ENCODE results near the gene FLYWCH1.

Gene FLYWCH1

DNA sequence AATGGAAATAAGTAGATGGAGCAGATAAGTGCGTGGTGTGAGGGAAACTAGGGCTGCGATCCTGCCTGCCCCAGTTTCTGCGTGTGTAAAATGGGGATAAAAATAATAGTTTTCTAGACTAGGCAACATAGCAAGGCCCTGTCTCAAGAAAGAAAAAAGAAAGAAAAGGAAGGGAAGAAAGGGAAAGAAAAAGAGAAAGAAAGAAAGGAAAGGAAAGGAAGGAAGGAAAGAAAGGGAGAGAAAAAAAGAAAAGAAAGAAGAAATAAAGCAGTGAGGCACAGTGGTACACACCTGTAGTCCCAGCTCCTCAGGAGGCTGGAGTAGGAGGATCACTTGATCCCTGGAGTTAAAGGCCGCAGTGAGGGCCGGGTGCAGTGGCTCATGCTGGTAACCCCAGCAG, 70.7 kb downstream of the FLYWCH1 start:
- no peak for DNase-seq (ENCODE audit: low read depth in 1 of 2, low spot score in 1 of 2)

DNA sequence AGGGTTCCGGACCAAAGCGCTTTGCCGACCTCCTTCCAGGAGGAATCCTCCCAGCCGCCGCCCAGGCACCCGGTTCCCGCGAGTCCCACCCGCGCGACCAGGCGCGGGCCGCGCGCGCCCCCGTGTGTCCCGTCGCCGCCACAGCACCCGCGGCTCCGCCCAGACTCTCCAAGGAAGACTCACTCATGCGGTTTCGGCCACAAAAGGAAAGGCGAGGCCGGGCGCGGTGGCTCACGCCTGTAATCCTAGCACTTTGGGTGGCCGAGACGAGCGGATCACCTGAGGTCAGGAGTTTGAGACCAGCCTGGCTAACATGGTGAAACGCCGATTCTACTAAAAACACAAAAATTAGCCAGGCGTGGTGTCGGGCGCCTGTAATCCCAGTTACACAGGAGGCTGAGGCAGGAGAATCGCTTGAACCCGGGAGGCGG, 72.0 kb downstream of the FLYWCH1 start:
- peak; percentile 49 to 60 for DNase-seq (ENCODE audit: low read depth in 1 of 2, low spot score in 1 of 2)

DNA sequence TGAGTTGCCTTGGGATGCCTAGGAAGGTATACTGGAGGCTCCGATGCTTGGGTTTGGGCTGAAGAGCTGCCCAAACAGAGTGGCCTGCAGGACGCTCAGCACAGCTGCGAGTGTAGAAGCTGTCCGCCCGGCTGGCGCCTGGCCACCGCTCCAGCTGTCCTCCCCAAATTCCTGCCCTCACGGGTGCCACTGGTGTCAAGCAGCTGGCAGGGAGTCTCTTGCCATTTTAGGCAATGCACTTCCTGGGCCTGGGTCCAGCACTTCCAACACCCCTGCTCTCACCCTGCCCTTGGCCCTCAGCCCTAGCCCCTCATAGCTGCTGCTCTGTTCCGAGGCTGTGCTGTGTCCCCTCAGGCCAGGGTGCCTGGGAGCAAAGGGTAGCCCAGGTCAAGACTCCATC, 73.7 kb downstream of the FLYWCH1 start:
- no peak for DNase-seq (ENCODE audit: low read depth in 1 of 2, low spot score in 1 of 2)

DNA sequence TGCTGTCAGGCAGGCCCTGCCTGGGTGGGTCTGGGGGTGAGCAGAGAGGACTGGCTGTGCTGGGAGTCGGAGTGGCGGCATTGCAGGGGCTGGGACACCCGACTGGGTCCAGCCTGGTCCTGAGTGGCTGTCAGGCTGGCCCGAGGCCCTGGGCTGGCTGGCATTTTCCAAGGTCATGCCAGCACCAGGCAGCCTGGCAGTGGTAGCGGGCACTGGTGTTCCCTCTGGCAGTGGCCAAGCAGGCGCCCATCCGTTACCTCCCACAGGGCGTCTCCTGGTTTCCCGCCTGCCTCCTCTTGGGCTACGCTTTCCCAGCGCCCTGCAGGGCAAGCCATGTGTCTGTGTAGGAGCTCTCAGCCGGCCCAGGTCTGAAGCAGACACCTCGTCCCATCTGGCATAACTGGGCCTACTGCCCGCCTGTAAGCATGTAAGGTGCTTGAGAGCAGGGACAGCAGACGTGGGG, 74.2 kb downstream of the FLYWCH1 start:
- DNase-seq (ENCODE audit: low read depth in 1 of 2, low spot score in 1 of 2): no peak

DNA sequence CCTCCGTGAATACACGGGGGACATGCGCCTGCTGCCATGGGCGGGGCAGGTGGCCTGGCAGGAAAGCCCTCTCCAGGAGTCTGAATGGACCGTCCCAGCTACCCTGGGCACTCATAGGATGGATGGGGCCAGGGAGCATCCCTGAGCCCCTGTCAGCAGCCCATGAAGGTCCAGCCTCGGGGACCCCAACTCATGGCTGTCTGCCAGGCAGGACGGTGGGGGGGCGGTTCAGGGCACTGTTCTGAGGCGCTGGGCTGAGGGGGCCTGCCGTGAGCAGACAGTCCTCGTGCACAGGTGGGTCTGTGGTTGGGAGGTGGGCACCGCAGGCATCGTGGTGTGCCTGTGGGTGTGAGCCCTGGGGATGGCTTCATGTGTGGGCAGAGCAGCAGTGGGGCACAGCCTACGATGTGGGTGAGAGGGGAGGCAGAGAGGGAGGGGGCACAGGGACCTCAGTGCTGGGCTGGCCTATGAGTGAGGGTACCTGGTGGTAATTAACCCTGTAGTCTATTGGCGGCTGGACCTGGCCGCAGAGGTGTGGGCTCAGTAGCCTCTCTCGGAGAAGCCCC, 75.0 kb downstream of the FLYWCH1 start:
- DNase-seq (ENCODE audit: low read depth in 1 of 2, low spot score in 1 of 2): no peak

DNA sequence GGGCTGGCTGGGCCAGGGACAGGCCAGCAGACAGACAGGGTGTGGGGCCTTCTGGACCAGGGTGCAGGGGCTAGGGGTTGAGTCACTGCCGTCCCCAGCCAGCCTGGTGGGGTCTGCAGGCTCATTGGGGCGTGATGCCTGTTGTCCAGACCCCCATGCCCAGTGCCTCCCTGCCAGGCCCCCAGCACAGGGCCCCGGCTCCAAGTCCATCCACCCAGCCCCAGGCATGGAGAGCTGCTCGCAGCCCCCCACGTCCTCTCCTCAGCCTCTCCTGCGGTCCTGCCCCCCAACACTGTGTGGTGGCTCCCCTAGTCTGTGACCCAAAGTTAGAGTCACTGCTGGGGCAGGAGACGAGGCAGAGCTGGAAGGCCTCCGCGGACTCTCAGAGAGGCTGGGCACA, 75.6 kb downstream of the FLYWCH1 start:
- DNase-seq (ENCODE audit: low read depth in 1 of 2, low spot score in 1 of 2): no peak

DNA sequence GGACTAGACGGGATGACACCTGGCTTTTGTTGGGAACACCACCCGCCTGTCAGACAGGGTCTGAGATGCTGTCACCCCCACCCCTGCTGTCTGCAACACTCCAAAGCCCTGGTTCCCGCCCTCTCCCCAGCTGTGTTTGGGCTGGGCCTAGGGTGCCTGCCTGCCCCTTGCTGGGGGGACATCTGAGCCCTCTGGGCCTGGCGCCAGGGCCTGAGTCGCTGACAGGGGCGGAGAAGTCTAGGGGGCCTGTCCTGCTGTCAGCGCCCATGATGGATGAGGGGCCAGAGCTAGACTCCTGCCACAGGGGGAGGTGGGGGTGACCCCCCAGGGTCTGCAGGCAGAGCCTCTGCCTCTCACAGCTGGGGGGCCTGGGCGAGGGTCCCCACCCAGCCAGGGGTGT, 76.1 kb downstream of the FLYWCH1 start:
- DNase-seq (ENCODE audit: low read depth in 1 of 2, low spot score in 1 of 2): no peak

DNA sequence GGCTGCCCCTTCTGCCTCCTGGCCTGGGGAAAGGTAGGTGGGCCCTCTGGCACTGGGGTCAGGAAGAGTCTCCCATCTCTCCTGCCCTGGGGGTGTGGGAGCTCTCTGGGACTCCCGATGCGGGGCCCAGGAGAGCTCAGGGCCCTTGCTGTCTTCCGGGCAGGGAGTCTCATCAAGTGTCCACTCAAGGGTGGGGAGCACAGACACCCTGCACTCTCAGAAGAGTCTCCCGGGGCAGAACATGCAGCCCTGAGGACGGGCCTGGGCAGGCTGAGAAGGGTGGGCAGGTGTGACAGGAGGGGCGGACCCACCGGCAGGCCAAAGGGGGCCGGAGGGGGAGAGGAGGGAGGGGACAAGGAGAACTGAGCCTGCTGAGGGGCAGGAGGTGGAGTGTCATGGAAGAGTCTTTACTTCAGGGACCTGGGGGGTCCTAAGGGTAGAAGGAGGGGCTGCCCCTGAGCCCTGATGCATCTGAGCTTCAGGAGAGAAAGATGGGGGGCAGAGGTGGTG, 76.9 kb downstream of the FLYWCH1 start:
- no peak for DNase-seq (ENCODE audit: low read depth in 1 of 2, low spot score in 1 of 2)

DNA sequence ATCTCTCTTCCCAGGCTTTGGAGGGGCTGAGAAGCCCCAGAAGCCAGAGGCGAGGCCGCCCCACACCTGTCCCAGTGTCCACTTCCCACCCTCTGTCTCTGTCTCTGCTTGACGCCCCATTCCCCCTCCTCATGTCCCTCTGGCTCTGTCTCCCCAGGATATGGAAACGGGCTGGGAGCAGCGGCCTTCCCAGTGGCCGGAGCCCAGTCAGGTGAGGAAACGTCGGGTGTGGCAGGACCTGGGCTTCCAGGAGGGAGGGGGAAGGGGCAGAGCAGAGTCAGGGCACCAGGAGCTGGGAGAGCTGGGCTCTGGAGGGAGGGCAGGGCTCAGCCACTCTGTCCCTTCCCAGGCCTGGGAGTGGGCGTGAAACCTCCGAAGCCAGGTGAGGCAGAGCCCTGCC, 79.2 kb downstream of the FLYWCH1 start:
- DNase-seq (ENCODE audit: low read depth in 1 of 2, low spot score in 1 of 2): no peak

DNA sequence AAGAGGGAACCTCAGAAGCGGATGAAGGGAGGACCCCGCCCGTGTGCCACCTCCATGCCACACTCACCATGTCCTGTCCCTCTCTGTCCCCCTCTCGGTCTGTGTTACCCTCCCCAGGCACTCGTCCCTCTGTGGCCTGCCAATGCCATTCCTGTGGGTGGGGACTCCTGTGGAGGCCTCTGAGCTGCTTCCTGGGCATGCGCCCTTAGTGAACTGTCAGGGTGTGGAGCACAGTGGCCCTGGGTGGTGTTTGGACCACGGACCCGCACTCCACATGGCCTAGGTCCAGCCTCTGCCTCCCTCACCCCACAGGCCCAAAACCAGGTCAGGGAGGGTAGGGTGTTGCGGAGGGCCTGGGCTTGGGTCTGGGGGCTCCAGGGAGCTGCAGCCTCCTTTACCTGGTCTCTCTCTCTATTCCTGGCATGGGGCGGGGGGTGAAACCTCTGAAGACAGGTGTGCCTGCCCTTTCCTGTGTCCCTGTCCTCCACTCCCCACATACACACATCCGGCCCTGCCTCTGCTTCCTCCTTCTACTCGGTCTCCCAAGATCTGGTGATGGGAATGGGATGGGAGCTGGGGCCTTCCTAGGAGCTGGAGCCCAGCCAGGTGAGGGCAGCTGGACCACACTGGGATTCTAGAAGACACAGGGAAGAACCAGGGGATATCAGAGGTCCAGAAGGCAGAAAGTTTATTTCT, 80.0 kb downstream of the FLYWCH1 start:
- no peak for DNase-seq (ENCODE audit: low read depth in 1 of 2, low spot score in 1 of 2)

DNA sequence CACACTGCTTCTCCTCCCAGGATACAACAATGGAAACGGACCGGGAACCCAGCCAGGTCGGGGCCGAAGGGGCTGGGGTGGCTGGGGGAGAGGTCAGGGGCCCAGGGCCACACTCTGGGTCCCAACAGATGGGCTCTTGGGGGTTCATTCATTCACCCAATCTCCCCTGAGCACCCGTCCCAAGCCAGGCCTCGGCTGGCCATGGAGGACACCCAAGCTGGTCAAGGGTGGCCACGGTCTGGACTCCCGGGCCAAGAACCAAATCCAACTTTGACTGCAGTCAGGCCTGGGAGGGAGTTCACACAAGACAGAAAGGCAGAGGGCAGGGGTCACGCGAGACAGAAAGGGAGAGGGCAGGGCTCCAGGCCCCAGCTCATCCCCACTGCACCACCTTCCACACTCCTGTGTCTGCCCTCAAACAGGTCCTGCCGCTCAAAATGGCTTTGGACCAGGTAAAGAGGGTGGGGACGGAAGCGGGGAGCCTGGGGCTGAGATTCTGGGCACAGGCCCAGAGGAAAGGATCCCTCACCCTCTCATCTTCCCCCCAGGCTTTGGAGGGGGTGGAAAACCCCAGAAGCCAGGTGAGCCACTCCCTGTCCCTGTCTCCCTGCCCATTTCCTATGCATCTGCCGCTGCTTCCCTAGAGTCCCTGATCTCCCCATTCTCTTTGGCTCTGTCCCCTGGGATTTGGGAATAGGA, 80.8 kb downstream of the FLYWCH1 start:
- DNase-seq (ENCODE audit: low read depth in 1 of 2, low spot score in 1 of 2): no peak

DNA sequence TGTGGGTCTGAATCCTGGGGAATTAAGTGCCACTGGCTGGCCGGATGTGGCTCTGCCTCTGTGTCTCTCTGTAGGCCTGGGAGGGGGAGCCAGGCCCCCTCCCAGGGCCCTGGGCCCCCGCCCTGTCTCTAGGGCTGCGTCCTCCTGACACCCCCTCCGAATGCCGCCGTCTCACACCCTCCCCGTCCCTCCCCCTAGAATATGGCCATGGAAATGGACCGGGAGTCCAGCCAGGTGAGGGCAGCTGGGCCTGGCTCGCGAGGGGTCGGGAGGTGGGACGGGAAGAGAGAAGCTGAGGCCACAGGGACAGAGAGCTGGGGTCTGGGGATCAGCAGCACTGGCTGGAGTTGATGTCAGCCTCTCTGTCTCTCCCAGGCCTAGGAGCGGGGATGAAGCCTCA, 84.6 kb downstream of the FLYWCH1 start:
- DNase-seq (ENCODE audit: low read depth in 1 of 2, low spot score in 1 of 2): no peak

DNA sequence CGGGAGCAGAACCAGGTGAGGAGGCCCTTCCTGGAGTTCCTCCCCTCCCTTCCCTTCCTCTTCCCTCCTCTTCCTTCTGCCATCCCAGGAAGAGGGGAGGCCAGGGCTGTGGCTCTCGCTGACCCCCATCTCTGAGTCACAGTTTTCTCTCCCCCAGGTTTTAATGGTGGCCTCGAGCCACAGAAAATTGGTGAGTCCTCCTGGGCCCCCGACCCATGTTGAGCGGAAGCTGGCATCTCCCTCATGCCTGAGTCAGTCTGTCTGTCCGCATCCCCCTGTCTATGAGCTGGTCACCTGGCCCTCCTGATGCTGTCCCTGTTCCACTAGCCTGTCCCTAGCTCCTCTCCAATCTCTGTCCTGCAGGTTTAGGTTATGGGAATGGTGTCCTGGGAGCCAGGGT, 88.2 kb downstream of the FLYWCH1 start:
- DNase-seq (ENCODE audit: low read depth in 1 of 2, low spot score in 1 of 2): no peak

DNA sequence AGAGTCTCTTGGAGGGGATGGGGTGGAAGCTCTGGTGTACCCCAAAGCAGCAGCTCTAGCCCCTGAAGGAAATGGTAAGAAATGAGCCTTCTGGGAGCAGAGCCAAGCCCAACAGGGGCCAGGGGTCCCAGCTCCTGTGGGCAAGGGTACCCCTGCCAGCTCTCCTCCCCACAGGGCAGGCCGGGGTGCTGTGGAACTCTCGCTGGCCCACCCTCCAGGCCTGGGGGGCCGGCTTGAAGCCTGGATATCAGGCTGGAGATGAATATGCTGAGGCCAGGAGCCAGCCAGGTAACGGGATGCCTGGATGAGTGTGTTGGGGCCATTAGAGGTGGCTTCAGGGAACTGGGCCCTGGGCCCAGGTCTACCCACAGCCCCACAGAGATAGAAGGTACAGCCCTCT, 88.8 kb downstream of the FLYWCH1 start:
- DNase-seq (ENCODE audit: low read depth in 1 of 2, low spot score in 1 of 2): no peak
